NCI-H2029 (cell line): Measurements from ENCODE around the gene RHBDF2.

Experiments
- DNase-seq: peaks from one replicate; lab custom pipeline; 2025; lab: John Stamatoyannopoulos, UW

RHBDF2 gene

GRCh38 chr17:76479515-76480060, 21.6 kb downstream of the RHBDF2 start:
- no peak for DNase-seq

- no peak for DNase-seq
These were observed 22.3 kb downstream of the RHBDF2 start for GRCh38 chr17:76478730-76479514.

- DNase-seq: no peak
These were observed 23.1 kb downstream of the RHBDF2 start for GRCh38 chr17:76478097-76478496.

- no peak for DNase-seq
These were observed 23.6 kb downstream of the RHBDF2 start for GRCh38 chr17:76477576-76477975.

- no peak for DNase-seq
These were observed 24.5 kb downstream of the RHBDF2 start for GRCh38 chr17:76476736-76477135.

GRCh38 chr17:76475302-76475701, 25.9 kb downstream of the RHBDF2 start:
- DNase-seq: no peak

- DNase-seq: no peak
These were observed 26.3 kb downstream of the RHBDF2 start for GRCh38 chr17:76474894-76475293.

- DNase-seq: no peak
These were observed 27.0 kb downstream of the RHBDF2 start for GRCh38 chr17:76474238-76474637.

- no peak for DNase-seq
These were observed 27.7 kb downstream of the RHBDF2 start for GRCh38 chr17:76473541-76473985.

- DNase-seq: no peak
These were observed 28.5 kb downstream of the RHBDF2 start for GRCh38 chr17:76472726-76473125.

- DNase-seq: no peak
These were observed 29.0 kb downstream of the RHBDF2 start for GRCh38 chr17:76472258-76472645.

- no peak for DNase-seq
These were observed 29.5 kb downstream of the RHBDF2 start for GRCh38 chr17:76471498-76472257.

- no peak for DNase-seq
These were observed 31.1 kb downstream of the RHBDF2 start for GRCh38 chr17:76469991-76470739.

- DNase-seq: no peak
These were observed 31.9 kb downstream of the RHBDF2 start for GRCh38 chr17:76469076-76469990.

GRCh38 chr17:76468634-76469010, 32.6 kb downstream of the RHBDF2 start:
- DNase-seq: no peak

- DNase-seq: no peak
These were observed 33.2 kb downstream of the RHBDF2 start for GRCh38 chr17:76467809-76468633.

- no peak for DNase-seq
These were observed 33.9 kb downstream of the RHBDF2 start, which contains the start of gene AANAT for GRCh38 chr17:76467366-76467765. Gene AANAT (plus strand): TSS chr17:76467603. CDS start chr17:76468747, 1,144 bp downstream.

- no peak for DNase-seq
These were observed 34.5 kb downstream of the RHBDF2 start for GRCh38 chr17:76466775-76467130.

GRCh38 chr17:76462556-76463290, 38.5 kb downstream of the RHBDF2 start:
- DNase-seq: no peak
